ENCODE measurements around the gene ATRNL1. TPM values are rescaled to one million over a fixed set of nuclear protein-coding genes. Genes with fewer than 3 reads are reported as not detected.

Gene ATRNL1
- polyA plus RNA-seq, 1 of the 3 experiments (the other 2 are of a cell fraction), result 0.67 TPM

DNA sequence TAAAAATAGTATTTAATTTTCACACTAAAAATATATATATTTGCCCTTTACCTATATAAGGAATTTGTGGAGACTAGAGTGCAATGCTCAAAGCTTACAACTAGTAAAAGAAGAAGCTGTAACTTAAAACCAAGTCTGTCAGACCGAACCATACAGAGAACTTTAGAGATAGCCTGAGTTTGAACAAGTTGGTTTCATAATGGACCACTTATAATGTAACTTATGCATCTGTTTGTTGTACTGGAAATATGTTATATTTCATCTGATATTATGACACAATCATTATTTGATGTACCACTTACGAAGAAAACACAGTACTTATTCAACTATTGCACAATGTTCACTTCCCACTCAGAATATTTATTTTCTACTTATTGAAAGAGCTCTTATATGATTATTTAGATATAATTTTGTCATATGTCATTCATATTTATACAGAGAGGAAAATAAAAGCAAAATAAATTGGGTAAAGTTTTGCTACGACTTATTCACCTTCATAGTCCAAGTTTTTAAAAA is 462.8 kb downstream of the ATRNL1 start:
- H3K9me3 ChIP-seq, result no peaks in the 10 kb centered on the region
- H3K79me2 ChIP-seq (ENCODE audit: insufficient read depth), result no peaks in the 10 kb centered on the region
- no peak overlapping the region for H3K4me3 ChIP-seq (ENCODE audit: low read depth in 2 of 2, low read length in 1 of 2)
- no peak overlapping the region for H3K9ac ChIP-seq
- no peak overlapping the region for H3K27ac ChIP-seq (ENCODE audit: low read depth in 2 of 2, low read length in 1 of 2)
- H2AFZ ChIP-seq (ENCODE audit: low read depth), result no peak overlapping the region
- no peaks in the 10 kb centered on the region for H4K20me1 ChIP-seq (ENCODE audit: insufficient read depth)
- DNase-seq, result no peak
- no peaks in the 10 kb centered on the region for H3K36me3 ChIP-seq (replicated peaks in 1 of 2; ENCODE audit: control insufficient read depth in 1 of 2, insufficient read depth in 2 of 2, low read length in 1 of 2)
- POLR2A ChIA-PET, result no interaction called here
- H3K4me1 ChIP-seq (ENCODE audit: control insufficient read depth in 1 of 2, insufficient read depth in 2 of 2, low read depth in 1 of 2, low read length in 1 of 2), result no peaks in the 10 kb centered on the region
- CTCF ChIA-PET, result no interaction called here
- H3K4me2 ChIP-seq, result no peak overlapping the region
- H3K27me3 ChIP-seq (ENCODE audit: insufficient read depth), result no peaks in the 10 kb centered on the region
- TF ChIP-seq GABPA (IDR thresholded peaks at IDR 0.05; ENCODE audit: low read depth) (no peak), EZH2phosphoT487 (IDR thresholded peaks at IDR 0.05; ENCODE audit: borderline replicate concordance, low read depth) (no peak), JUND (IDR thresholded peaks at IDR 0.05) (no peak), MEF2A (IDR thresholded peaks at IDR 0.05; ENCODE audit: borderline replicate concordance, low read depth) (no peak), RCOR1 (IDR thresholded peaks at IDR 0.05; ENCODE audit: low read length) (no peak), FOSL2 (IDR thresholded peaks at IDR 0.05; ENCODE audit: borderline replicate concordance, low read depth) (no peak), EP300 (IDR thresholded peaks at IDR 0.05; ENCODE audit: borderline replicate concordance in 1 of 2, low read depth in 1 of 2, low read length in 1 of 2) (no peak), RAD21 (IDR thresholded peaks at IDR 0.05; ENCODE audit: low read length) (no peak), POLR2AphosphoS5 (IDR thresholded peaks at IDR 0.05; ENCODE audit: low read depth, low read length) (no peak), RXRA (IDR thresholded peaks at IDR 0.05; ENCODE audit: borderline replicate concordance, low read depth) (no peak), YY1 (IDR thresholded peaks at IDR 0.05; ENCODE audit: low read depth) (no peak)
- TF ChIP-seq, protein P1, sequence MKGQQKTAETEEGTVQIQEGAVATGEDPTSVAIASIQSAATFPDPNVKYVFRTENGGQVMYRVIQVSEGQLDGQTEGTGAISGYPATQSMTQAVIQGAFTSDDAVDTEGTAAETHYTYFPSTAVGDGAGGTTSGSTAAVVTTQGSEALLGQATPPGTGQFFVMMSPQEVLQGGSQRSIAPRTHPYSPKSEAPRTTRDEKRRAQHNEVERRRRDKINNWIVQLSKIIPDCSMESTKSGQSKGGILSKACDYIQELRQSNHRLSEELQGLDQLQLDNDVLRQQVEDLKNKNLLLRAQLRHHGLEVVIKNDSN (IDR thresholded peaks at IDR 0.05; ENCODE audit: borderline replicate concordance, low read depth), result no peak
- TF ChIP-seq, protein P2, sequence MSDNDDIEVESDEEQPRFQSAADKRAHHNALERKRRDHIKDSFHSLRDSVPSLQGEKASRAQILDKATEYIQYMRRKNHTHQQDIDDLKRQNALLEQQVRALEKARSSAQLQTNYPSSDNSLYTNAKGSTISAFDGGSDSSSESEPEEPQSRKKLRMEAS (IDR thresholded peaks at IDR 0.05; ENCODE audit: low read depth), result no peak
- TF ChIP-seq, protein P3, sequence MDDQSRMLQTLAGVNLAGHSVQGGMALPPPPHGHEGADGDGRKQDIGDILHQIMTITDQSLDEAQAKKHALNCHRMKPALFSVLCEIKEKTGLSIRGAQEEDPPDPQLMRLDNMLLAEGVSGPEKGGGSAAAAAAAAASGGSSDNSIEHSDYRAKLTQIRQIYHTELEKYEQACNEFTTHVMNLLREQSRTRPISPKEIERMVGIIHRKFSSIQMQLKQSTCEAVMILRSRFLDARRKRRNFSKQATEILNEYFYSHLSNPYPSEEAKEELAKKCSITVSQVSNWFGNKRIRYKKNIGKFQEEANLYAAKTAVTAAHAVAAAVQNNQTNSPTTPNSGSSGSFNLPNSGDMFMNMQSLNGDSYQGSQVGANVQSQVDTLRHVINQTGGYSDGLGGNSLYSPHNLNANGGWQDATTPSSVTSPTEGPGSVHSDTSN (IDR thresholded peaks at IDR 0.05), result no peak
- TF ChIP-seq, protein P4, sequence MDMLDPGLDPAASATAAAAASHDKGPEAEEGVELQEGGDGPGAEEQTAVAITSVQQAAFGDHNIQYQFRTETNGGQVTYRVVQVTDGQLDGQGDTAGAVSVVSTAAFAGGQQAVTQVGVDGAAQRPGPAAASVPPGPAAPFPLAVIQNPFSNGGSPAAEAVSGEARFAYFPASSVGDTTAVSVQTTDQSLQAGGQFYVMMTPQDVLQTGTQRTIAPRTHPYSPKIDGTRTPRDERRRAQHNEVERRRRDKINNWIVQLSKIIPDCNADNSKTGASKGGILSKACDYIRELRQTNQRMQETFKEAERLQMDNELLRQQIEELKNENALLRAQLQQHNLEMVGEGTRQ (IDR thresholded peaks at IDR 0.05; ENCODE audit: borderline replicate concordance, low read depth, low read length), result no peak
- H3K9me2 ChIP-seq, result no peaks in the 10 kb centered on the region
- 12% methylated on average over 3 of the region's 3 CpGs for WGBS (ENCODE audit: low lambda C conversion rate)
- no peaks in the 10 kb centered on the region for H3F3A ChIP-seq (replicated peaks; ENCODE audit: insufficient read depth)

DNA sequence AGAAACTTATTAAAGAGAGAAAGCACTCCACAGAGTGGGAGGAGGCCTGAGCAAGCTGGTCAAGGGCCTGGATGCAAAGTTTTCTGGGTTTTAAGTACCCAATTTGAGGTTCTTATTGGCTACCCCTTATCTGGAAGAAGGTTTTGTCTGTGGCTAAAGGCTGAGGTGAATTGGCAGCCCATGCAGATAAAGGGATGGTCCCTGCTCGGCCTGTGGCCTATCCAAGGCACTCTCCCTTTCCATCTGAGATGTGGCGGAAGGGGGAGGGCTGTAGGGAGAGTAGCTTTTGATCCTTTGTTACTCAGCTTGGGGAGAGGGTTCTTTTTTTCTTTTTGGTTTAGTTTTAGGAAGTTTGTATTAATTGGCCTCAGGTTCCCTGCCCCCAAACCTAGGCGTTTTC is 465.1 kb downstream of the ATRNL1 start:
- no peak overlapping the region for H2AFZ ChIP-seq (ENCODE audit: low read depth)
- ChIA-PET POLR2A (no interaction called here), CTCF (no interaction called here)
- H3K4me1 ChIP-seq (ENCODE audit: control insufficient read depth in 1 of 2, insufficient read depth in 2 of 2, low read depth in 1 of 2, low read length in 1 of 2), result no peaks in the 10 kb centered on the region
- H3K4me3 ChIP-seq (ENCODE audit: low read depth in 2 of 2, low read length in 1 of 2), result no peak overlapping the region
- H3K79me2 ChIP-seq (ENCODE audit: insufficient read depth), result no peaks in the 10 kb centered on the region
- H3K9ac ChIP-seq, result no peak overlapping the region
- no peaks in the 10 kb centered on the region for H4K20me1 ChIP-seq (ENCODE audit: insufficient read depth)
- H3F3A ChIP-seq (replicated peaks; ENCODE audit: insufficient read depth), result no peaks in the 10 kb centered on the region
- H3K27ac ChIP-seq (ENCODE audit: low read depth in 2 of 2, low read length in 1 of 2), result no peak overlapping the region
- no peak for TF ChIP-seq EP300 (IDR thresholded peaks at IDR 0.05; ENCODE audit: borderline replicate concordance in 1 of 2, low read depth in 1 of 2, low read length in 1 of 2)
- H3K27me3 ChIP-seq (ENCODE audit: insufficient read depth), result no peaks in the 10 kb centered on the region
- no peaks in the 10 kb centered on the region for H3K9me2 ChIP-seq
- no peak for DNase-seq
- 34% methylated on average over 3 of the region's 3 CpGs for WGBS (ENCODE audit: low lambda C conversion rate)
- no peaks in the 10 kb centered on the region for H3K9me3 ChIP-seq
- no peak overlapping the region for H3K4me2 ChIP-seq
- no peaks in the 10 kb centered on the region for H3K36me3 ChIP-seq (replicated peaks in 1 of 2; ENCODE audit: control insufficient read depth in 1 of 2, insufficient read depth in 2 of 2, low read length in 1 of 2)
